Measurements from ENCODE around the gene CCT4. TPM values are rescaled to one million over a fixed set of nuclear protein-coding genes. Genes with fewer than 3 reads are reported as not detected.

CCT4 gene
- total RNA-seq (100 to 1,000 TPM; 331 to 361 TPM), polyA plus RNA-seq (134 TPM)

GRCh38 chr2:61888267-61889055, at the start of gene CCT4:
CCT4 (minus strand) TSS chr2:61888656; CDS start chr2:61888507, 149 bp downstream.
- CTCF ChIA-PET: no interaction called here

DNA sequence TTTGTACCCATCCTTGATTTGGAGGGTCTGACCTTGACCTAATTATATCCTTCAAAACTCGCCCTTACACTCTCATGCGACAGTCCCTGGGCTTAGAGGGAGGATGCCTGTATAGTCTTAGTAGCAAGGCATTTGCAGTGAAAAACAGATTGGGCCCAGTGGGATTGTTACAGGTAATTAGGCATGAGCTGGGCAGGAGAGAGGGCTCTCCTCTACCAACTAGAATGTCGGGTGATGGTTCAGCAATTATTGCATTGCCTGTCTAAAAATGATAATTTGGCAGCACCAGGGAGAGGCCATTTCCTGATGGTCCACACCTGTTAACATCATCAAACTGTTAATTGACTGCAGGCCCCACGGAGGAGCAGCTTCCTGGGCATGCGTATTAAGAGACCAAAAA, 49.4 kb upstream of the CCT4 start:
- no peaks in the 10 kb centered on the region for H3K36me3 ChIP-seq (ENCODE audit: insufficient read depth, low read length)
- H3K9me3 ChIP-seq (ENCODE audit: low read length): no peaks in the 10 kb centered on the region
- ChIA-PET CTCF (no interaction called here), POLR2A (no interaction called here)
- Mint-ChIP-seq H3K4me1 (no peaks in the 10 kb centered on the region), H3K27ac (no peak overlapping the region), H3K36me3 (peaks cover 0 to 12% (median 6%) of the 10 kb centered on the region in 3 donors), H3K9me3 (no peaks in the 10 kb centered on the region), H3K4me3 (no peak overlapping the region), H3K27me3 (no peaks in the 10 kb centered on the region)
- no peak overlapping the region for H3K27ac ChIP-seq (ENCODE audit: low read depth, low read length)
- H3K4me1 ChIP-seq (ENCODE audit: insufficient read depth, low read length): no peaks in the 10 kb centered on the region
- no peak overlapping the region for H3K4me3 ChIP-seq (ENCODE audit: low read length)
- DNase-seq: no peak
- no peaks in the 10 kb centered on the region for H3K27me3 ChIP-seq (ENCODE audit: insufficient read depth, low read length, poor library complexity, severe bottlenecking)

More at GRCh38 chr2:61888267-61889055, at the start of gene CCT4:
- H3K4me3 ChIP-seq (ENCODE audit: low read length): peak within 1 kb of the TSS; percentile 98
- peaks cover 19% of the 10 kb centered on the region for H3K4me1 ChIP-seq (ENCODE audit: insufficient read depth, low read length)
- H3K27me3 Mint-ChIP-seq: peaks cover 0 to 6% of the 10 kb centered on the region in 2 donors
- peaks cover 8% of the 10 kb centered on the region for H3K36me3 ChIP-seq (ENCODE audit: insufficient read depth, low read length)
- H3K27ac ChIP-seq (ENCODE audit: low read depth, low read length): peak within 1 kb of the TSS; percentile 96
- peaks cover 0 to 40% (median 2%) of the 10 kb centered on the region in 3 donors for H3K36me3 Mint-ChIP-seq
- POLR2A ChIA-PET: interaction anchor here (0.6 to 0.9 kb wide), 5 partner anchors 41 to 1967 kb away, joined by 3 to 8 read pairs (median 7); partner anchors contain the start of genes WDPCP and XPO1
- peaks cover 24 to 37% (median 32%) of the 10 kb centered on the region in 3 donors for H3K4me1 Mint-ChIP-seq
- H3K9me3 Mint-ChIP-seq: no peaks in the 10 kb centered on the region
- H3K4me3 Mint-ChIP-seq: peak within 1 kb of the TSS; percentile 97 to 100 (median 99)
- H3K9me3 ChIP-seq (ENCODE audit: low read length): no peaks in the 10 kb centered on the region
- peak within 1 kb of the TSS; percentile 97 to 100 (median 100) for H3K27ac Mint-ChIP-seq
- H3K27me3 ChIP-seq (ENCODE audit: insufficient read depth, low read length, poor library complexity, severe bottlenecking): no peaks in the 10 kb centered on the region
- DNase-seq: peak; percentile 84 to 98 (median 92)

- H3K4me3 ChIP-seq (ENCODE audit: low read length): no peak overlapping the region
- H3K4me1 Mint-ChIP-seq: no peaks in the 10 kb centered on the region
- no peaks in the 10 kb centered on the region for H3K27me3 Mint-ChIP-seq
- H3K9me3 ChIP-seq (ENCODE audit: low read length): no peaks in the 10 kb centered on the region
- no peaks in the 10 kb centered on the region for H3K27me3 ChIP-seq (ENCODE audit: insufficient read depth, low read length, poor library complexity, severe bottlenecking)
- POLR2A ChIA-PET: no interaction called here
- H3K36me3 Mint-ChIP-seq: peaks cover 5 to 13% (median 9%) of the 10 kb centered on the region in 3 donors
- H3K27ac Mint-ChIP-seq: no peak overlapping the region
- H3K4me1 ChIP-seq (ENCODE audit: insufficient read depth, low read length): no peaks in the 10 kb centered on the region
- CTCF ChIA-PET: no interaction called here
- no peak overlapping the region for H3K27ac ChIP-seq (ENCODE audit: low read depth, low read length)
- no peaks in the 10 kb centered on the region for H3K9me3 Mint-ChIP-seq
- no peak for DNase-seq
- no peak overlapping the region for H3K4me3 Mint-ChIP-seq
- H3K36me3 ChIP-seq (ENCODE audit: insufficient read depth, low read length): no peaks in the 10 kb centered on the region
These were observed 48.6 kb upstream of the CCT4 start for GRCh38 chr2:61937098-61937497.

DNA sequence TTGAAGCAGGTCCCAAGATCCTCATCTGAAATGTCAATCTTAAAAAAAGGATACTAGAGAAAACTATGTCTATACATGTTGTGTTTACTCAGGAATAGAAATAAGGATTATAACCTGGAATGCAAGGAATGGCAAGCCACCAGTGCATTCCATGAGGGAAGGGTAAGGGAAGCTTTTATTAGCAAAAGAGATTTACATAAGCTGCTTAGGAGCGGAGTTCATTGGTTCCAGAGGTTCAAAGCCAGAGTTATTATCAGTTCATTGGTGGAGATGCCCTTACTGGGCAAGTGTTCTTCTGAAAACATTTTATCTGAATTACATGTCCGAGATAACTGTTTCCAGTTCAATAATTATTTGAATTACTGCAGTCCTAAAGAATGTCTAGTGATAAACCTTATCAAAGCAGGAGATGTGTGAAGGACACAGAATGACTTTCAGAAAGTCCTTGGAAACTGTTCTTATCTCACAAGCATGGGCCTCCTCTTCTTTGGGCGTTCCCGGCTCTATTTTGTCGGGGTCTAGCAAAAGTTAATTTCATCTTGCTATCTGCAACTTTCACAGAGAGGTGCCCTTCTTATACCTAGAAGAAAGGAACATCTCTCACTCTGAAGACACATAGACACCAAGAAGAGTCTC, 40.5 kb upstream of the CCT4 start:
- Mint-ChIP-seq H3K4me1 (no peaks in the 10 kb centered on the region), H3K4me3 (no peak overlapping the region), H3K9me3 (no peaks in the 10 kb centered on the region), H3K36me3 (peaks cover 3 to 22% (median 5%) of the 10 kb centered on the region in 3 donors), H3K27me3 (peaks cover 0 to 3% of the 10 kb centered on the region in 2 donors), H3K27ac (peak overlapping the region in 1 of 8 donors; percentile 30)
- H3K4me3 ChIP-seq (ENCODE audit: low read length): no peak overlapping the region
- no peak for DNase-seq
- CTCF ChIA-PET: no interaction called here
- H3K27me3 ChIP-seq (ENCODE audit: insufficient read depth, low read length, poor library complexity, severe bottlenecking): no peaks in the 10 kb centered on the region
- H3K27ac ChIP-seq (ENCODE audit: low read depth, low read length): no peak overlapping the region
- POLR2A ChIA-PET: no interaction called here
- H3K9me3 ChIP-seq (ENCODE audit: low read length): no peaks in the 10 kb centered on the region
- H3K36me3 ChIP-seq (ENCODE audit: insufficient read depth, low read length): no peaks in the 10 kb centered on the region
- no peaks in the 10 kb centered on the region for H3K4me1 ChIP-seq (ENCODE audit: insufficient read depth, low read length)

DNA sequence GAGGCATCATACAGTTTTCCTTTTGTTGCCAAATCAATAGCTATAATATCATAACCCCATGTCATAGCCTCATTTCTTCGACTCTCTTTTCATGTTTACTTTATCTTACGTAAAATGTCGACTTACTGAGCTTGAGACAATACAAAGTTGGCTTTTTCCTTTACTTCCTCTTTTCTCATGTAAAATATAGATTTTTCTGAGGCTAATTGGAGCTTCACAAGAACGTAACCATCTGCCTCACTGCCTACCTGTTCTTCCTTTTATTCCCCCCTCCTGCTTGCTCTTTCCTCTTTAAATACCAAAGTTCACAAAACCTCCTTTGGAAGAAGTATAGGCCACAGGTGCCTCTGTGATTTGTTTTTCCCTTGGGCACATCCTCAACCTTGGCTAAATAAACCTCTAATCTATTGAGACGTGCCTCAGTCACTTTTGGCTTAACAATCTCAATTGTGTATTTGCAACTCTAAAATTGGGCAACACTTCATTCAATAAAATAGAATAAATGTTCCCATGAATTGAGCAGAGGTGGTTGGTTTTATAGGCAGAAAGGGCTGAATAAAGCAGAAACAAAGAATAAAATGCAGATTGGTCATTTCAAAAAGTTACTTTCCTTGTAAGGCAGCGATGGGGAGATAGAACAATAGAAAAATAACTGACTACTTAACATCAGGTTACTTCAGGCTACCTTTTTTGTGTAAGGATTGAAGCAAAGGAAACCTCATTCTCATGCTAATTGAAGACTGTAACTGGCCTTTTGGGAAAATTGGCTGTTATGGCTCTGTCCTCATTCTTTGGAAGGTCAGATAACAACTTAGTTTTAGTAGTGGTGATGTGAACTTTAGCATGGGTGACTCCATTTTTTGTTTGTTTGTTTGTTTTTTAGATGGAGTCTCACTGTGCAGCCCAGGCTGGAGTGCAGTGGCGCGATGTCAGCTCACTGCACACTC, 38.3 kb upstream of the CCT4 start:
- no peak overlapping the region for H3K4me3 ChIP-seq (ENCODE audit: low read length)
- H3K36me3 ChIP-seq (ENCODE audit: insufficient read depth, low read length): no peaks in the 10 kb centered on the region
- no peak overlapping the region for H3K27ac ChIP-seq (ENCODE audit: low read depth, low read length)
- H3K4me3 Mint-ChIP-seq: no peak overlapping the region
- DNase-seq: no peak
- ChIA-PET POLR2A (no interaction called here), CTCF (no interaction called here)
- H3K36me3 Mint-ChIP-seq: peaks cover 0 to 24% (median 1%) of the 10 kb centered on the region in 3 donors
- H3K9me3 ChIP-seq (ENCODE audit: low read length): no peaks in the 10 kb centered on the region
- H3K27me3 ChIP-seq (ENCODE audit: insufficient read depth, low read length, poor library complexity, severe bottlenecking): no peaks in the 10 kb centered on the region
- H3K4me1 Mint-ChIP-seq: no peaks in the 10 kb centered on the region
- no peak overlapping the region for H3K27ac Mint-ChIP-seq
- H3K27me3 Mint-ChIP-seq: peaks cover 0 to 3% of the 10 kb centered on the region in 2 donors
- no peaks in the 10 kb centered on the region for H3K4me1 ChIP-seq (ENCODE audit: insufficient read depth, low read length)
- no peaks in the 10 kb centered on the region for H3K9me3 Mint-ChIP-seq

- Histone ChIP-seq H3K36me3 (ENCODE audit: insufficient read depth, low read length) (no peaks in the 10 kb centered on the region), H3K9me3 (ENCODE audit: low read length) (no peaks in the 10 kb centered on the region), H3K27me3 (ENCODE audit: insufficient read depth, low read length, poor library complexity, severe bottlenecking) (no peaks in the 10 kb centered on the region), H3K4me3 (ENCODE audit: low read length) (no peak overlapping the region), H3K4me1 (ENCODE audit: insufficient read depth, low read length) (no peaks in the 10 kb centered on the region), H3K27ac (ENCODE audit: low read depth, low read length) (no peak overlapping the region)
- ChIA-PET POLR2A (no interaction called here), CTCF (no interaction called here)
- Mint-ChIP-seq H3K27ac (peak overlapping the region in 1 of 8 donors; percentile 23), H3K27me3 (peaks cover 0 to 3% of the 10 kb centered on the region in 2 donors), H3K36me3 (peaks cover 0 to 27% (median 4%) of the 10 kb centered on the region in 3 donors), H3K4me3 (no peak overlapping the region), H3K4me1 (no peaks in the 10 kb centered on the region), H3K9me3 (no peaks in the 10 kb centered on the region)
- no peak for DNase-seq
These were observed 36.6 kb upstream of the CCT4 start for GRCh38 chr2:61924895-61925663.

DNA sequence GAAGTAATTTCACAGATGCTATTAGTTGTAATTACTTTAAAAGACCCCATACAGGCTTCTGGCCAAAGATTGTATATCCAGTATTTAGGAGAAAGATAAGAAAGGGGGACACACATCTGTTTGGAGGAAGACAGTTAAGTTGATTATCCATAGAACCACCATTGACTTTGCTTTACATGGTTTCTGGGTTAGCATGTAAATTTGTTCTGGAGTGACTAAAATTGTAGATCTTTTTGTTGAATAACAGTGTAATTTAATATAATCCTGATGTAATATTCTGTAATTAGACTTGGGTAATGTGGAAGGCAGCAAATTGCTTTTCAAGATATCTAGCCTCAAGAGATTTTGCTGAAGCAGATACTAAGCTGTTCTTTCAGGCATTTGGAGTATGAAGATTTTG, 34.3 kb upstream of the CCT4 start:
- Histone ChIP-seq H3K4me3 (ENCODE audit: low read length) (no peak overlapping the region), H3K27ac (ENCODE audit: low read depth, low read length) (no peak overlapping the region), H3K4me1 (ENCODE audit: insufficient read depth, low read length) (no peaks in the 10 kb centered on the region), H3K9me3 (ENCODE audit: low read length) (no peaks in the 10 kb centered on the region), H3K27me3 (ENCODE audit: insufficient read depth, low read length, poor library complexity, severe bottlenecking) (no peaks in the 10 kb centered on the region), H3K36me3 (ENCODE audit: insufficient read depth, low read length) (no peaks in the 10 kb centered on the region)
- DNase-seq: no peak
- Mint-ChIP-seq H3K4me1 (no peaks in the 10 kb centered on the region), H3K4me3 (no peak overlapping the region), H3K27me3 (peaks cover 0 to 3% of the 10 kb centered on the region in 2 donors), H3K27ac (no peak overlapping the region), H3K9me3 (no peaks in the 10 kb centered on the region), H3K36me3 (peaks cover 0 to 22% (median 4%) of the 10 kb centered on the region in 3 donors)
- POLR2A ChIA-PET: no interaction called here
- CTCF ChIA-PET: no interaction called here

Measured in CD8-positive, alpha-beta memory T cell (primary cell).